Loucy (cell line): ENCODE measurements around the gene LPIN1.

Experiments used
- H2AFZ ChIP-seq: fragments of 200-600 bp; sonication (generic); 2 replicates; pipeline ENCODE4 v1.6.0; 2016; ENCODE audit warnings: antibody characterized with exemption, mild to moderate bottlenecking, low read length, moderate library complexity
- H3F3A ChIP-seq: fragments of 200-600 bp; 2 replicates; pipeline ENCODE4 v1.6.0; 2016; ENCODE audit warnings: antibody characterized with exemption, low read depth, mild to moderate bottlenecking
- H3K27me3 ChIP-seq: fragments of 200-600 bp; sonication (generic); 2 replicates; pipeline ENCODE4 v1.6.1; 2014; ENCODE audit warnings: low read length, mild to moderate bottlenecking; ENCODE audit not compliant: insufficient read depth, poor library complexity, severe bottlenecking
- H3K36me3 ChIP-seq: fragments of 200-600 bp; sonication (generic); 2 replicates; pipeline ENCODE4 v1.6.1; 2016; ENCODE audit warnings: low read length; ENCODE audit not compliant: insufficient read depth
- H3K4me1 ChIP-seq: fragments of 200-600 bp; sonication (generic); 2 replicates; pipeline ENCODE4 v1.5.1; 2014; ENCODE audit warnings: low read length, mild to moderate bottlenecking; ENCODE audit not compliant: insufficient read depth, poor library complexity, severe bottlenecking
- H3K4me2 ChIP-seq: fragments of 200-600 bp; sonication (generic); 2 replicates; pipeline ENCODE4 v1.6.0; 2014; ENCODE audit warnings: antibody characterized with exemption, low read length, low read depth, mild to moderate bottlenecking; ENCODE audit not compliant: poor library complexity, severe bottlenecking
- H3K4me3 ChIP-seq: fragments of 200-600 bp; sonication (generic); 2 replicates; pipeline ENCODE4 v1.5.1; 2014; ENCODE audit warnings: low read length, mild to moderate bottlenecking, mixed read lengths; ENCODE audit not compliant: poor library complexity, severe bottlenecking
- H3K79me2 ChIP-seq: fragments of 200-600 bp; sonication (generic); 2 replicates; pipeline ENCODE4 v1.6.1; 2014; ENCODE audit warnings: low read length; ENCODE audit not compliant: insufficient read depth
- H3K9ac ChIP-seq: fragments of 200-600 bp; sonication (generic); 2 replicates; pipeline ENCODE4 v1.6.0; 2014; ENCODE audit warnings: mild to moderate bottlenecking, low read depth, low read length, moderate library complexity; ENCODE audit not compliant: poor library complexity, severe bottlenecking
- H3K9me2 ChIP-seq: fragments of 200-600 bp; sonication (generic); replicated peaks from 2 replicates; pipeline ENCODE4 v1.6.1; 2016; ENCODE audit warnings: low read depth, low read length, mixed read lengths
- H3K9me3 ChIP-seq: fragments of 200-600 bp; sonication (generic); 2 replicates; pipeline ENCODE4 v1.6.1; 2014; ENCODE audit warnings: mild to moderate bottlenecking, antibody characterized with exemption, low read length, low read depth; ENCODE audit not compliant: insufficient read depth
- H4K20me1 ChIP-seq: fragments of 200-600 bp; sonication (generic); 2 replicates; pipeline ENCODE4 v1.6.0; 2014; ENCODE audit warnings: antibody characterized with exemption, low read length, mild to moderate bottlenecking; ENCODE audit not compliant: insufficient read depth, poor library complexity, severe bottlenecking
- EZH2phosphoT487 ChIP-seq: fragments of 200-600 bp; IDR thresholded peaks from 2 replicates; pipeline ENCODE4 v1.6.1; 2018; ENCODE audit warnings: antibody characterized with exemption, mild to moderate bottlenecking, moderate library complexity, borderline replicate concordance
- TF ChIP-seq, protein P1 (sequence below): fragments of 200-600 bp; sonication (generic); conservative IDR thresholded peaks from 2 replicates; pipeline ENCODE4 v1.5.1; 2014; ENCODE audit warnings: mild to moderate bottlenecking, antibody characterized with exemption, low read length

The LPIN1 gene

DNA sequence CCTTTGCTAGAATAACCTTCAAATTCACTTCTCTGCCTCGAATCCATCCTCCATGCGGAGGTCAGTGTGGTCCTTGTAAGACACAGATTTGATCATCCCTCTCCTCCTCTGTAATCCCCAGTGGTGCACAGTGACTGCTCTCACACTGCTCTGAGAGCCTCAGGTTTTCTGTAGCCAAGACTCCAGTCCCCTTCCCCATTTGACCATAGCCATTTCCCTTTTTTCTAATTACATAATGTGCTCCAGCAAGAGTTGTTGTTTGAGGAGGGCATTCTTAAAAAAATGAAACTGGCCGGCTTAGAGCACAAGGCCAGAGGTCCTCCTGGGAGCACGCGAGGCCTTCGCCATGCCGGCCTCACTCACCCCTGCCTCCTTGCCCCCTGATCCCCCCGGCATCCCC lies 34.7 kb upstream of the LPIN1 start:
- Histone ChIP-seq H2AFZ (no peak overlapping the region), H3K9me3 (no peaks in the 10 kb centered on the region), H3F3A (no peaks in the 10 kb centered on the region), H4K20me1 (no peaks in the 10 kb centered on the region), H3K9ac (no peak overlapping the region), H3K4me2 (no peak overlapping the region), H3K36me3 (no peaks in the 10 kb centered on the region), H3K79me2 (no peaks in the 10 kb centered on the region), H3K4me3 (no peak overlapping the region), H3K9me2 (no peaks in the 10 kb centered on the region), H3K27me3 (no peaks in the 10 kb centered on the region), H3K4me1 (peaks cover 4% of the 10 kb centered on the region)
- no peak for TF ChIP-seq EZH2phosphoT487
- TF ChIP-seq, protein P1, sequence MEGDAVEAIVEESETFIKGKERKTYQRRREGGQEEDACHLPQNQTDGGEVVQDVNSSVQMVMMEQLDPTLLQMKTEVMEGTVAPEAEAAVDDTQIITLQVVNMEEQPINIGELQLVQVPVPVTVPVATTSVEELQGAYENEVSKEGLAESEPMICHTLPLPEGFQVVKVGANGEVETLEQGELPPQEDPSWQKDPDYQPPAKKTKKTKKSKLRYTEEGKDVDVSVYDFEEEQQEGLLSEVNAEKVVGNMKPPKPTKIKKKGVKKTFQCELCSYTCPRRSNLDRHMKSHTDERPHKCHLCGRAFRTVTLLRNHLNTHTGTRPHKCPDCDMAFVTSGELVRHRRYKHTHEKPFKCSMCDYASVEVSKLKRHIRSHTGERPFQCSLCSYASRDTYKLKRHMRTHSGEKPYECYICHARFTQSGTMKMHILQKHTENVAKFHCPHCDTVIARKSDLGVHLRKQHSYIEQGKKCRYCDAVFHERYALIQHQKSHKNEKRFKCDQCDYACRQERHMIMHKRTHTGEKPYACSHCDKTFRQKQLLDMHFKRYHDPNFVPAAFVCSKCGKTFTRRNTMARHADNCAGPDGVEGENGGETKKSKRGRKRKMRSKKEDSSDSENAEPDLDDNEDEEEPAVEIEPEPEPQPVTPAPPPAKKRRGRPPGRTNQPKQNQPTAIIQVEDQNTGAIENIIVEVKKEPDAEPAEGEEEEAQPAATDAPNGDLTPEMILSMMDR: no peak

DNA sequence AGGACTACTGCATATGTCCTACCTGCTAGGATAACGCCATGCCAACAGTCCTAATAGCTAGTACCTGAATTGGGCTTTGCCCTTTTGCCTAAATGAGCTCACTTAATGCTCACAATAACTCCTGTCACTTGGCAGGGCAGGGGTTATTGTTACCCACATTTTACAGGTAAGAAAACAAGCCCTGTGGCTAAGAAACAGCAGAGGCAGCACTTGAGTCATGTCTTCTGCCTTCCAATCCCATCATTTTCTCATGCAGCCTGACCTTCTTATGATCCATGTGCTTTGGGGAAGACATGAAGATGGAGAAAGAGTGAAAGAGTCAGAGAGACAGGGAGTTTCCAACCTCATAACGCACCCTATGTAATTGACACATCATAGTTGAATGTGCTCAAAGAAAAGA lies 33.6 kb upstream of the LPIN1 start:
- H3K9me3 ChIP-seq: no peaks in the 10 kb centered on the region
- H3K9me2 ChIP-seq: no peaks in the 10 kb centered on the region
- no peak overlapping the region for H3K9ac ChIP-seq
- no peak overlapping the region for H2AFZ ChIP-seq
- TF ChIP-seq, protein P1: no peak
- no peak for TF ChIP-seq EZH2phosphoT487
- H4K20me1 ChIP-seq: no peaks in the 10 kb centered on the region
- H3F3A ChIP-seq: no peaks in the 10 kb centered on the region
- no peaks in the 10 kb centered on the region for H3K36me3 ChIP-seq
- no peaks in the 10 kb centered on the region for H3K79me2 ChIP-seq
- H3K27me3 ChIP-seq: no peaks in the 10 kb centered on the region
- no peak overlapping the region for H3K4me2 ChIP-seq
- H3K4me3 ChIP-seq: no peak overlapping the region
- no peaks in the 10 kb centered on the region for H3K4me1 ChIP-seq

DNA sequence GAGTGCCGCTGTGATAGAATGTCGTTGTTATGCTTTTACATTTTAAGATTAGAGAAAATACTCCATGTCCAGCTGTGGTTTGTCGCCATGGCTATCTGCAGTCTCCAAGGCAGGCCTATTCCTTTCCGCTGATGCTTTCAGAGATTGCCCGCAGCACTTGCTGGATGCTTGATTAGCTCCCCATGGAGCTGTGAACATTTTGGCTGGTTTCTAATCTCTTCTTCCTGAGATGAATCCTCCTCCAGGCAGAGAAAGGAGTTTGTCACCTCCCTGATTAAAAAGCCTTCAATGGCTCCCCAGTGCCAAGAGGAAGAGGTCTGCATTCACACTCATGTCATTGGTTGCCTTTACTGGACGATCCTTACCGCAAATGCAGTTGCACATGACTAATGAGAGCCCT lies 32.6 kb upstream of the LPIN1 start:
- Histone ChIP-seq H2AFZ (no peak overlapping the region), H3K9me3 (no peaks in the 10 kb centered on the region), H3K27me3 (no peaks in the 10 kb centered on the region), H3K4me3 (no peak overlapping the region), H4K20me1 (no peaks in the 10 kb centered on the region), H3K9me2 (no peaks in the 10 kb centered on the region), H3F3A (no peaks in the 10 kb centered on the region), H3K4me2 (no peak overlapping the region), H3K36me3 (no peaks in the 10 kb centered on the region), H3K4me1 (peaks cover under 1% of the 10 kb centered on the region), H3K79me2 (no peaks in the 10 kb centered on the region), H3K9ac (no peak overlapping the region)
- no peak for TF ChIP-seq EZH2phosphoT487
- TF ChIP-seq, protein P1: no peak
